GM12878 (cell line): Measurements from ENCODE around the gene CACNG4. TPM values are rescaled to one million over a fixed set of nuclear protein-coding genes. Genes with fewer than 3 reads are reported as not detected.

ENCODE experiments used
- ATAC-seq: fragments of 200-7000 bp; cut with Tn5 transposase; 3 replicates; pipeline ENCODE4 v1.9.1; 2020; ENCODE audit warnings: mild to moderate bottlenecking, moderate library complexity
- BruUV-seq: library from RNA; stranded (reverse); fragments of 400-500 nt; replicated peaks from 2 replicates; lab custom pipeline; 2021; lab: Mats Ljungman, UMichigan
- CTCF ChIA-PET: fragments of 300-600 bp; sonication (Branson Sonifier 250); formaldehyde crosslinking; extraction: SDS; loops from one replicate; lab custom pipeline; 2021; ENCODE audit warnings: inconsistent platforms; lab: Yijun Ruan, JAX
- POLR2A ChIA-PET: fragments of 350-600 bp; formaldehyde crosslinking; extraction: SDS; loops from one replicate; lab custom pipeline; 2021; ENCODE audit warnings: inconsistent platforms; lab: Charles Lee
- RAD21 ChIA-PET: fragments of 300-600 bp; sonication (Branson Sonifier 250); formaldehyde crosslinking; loops from one replicate; lab custom pipeline; 2023; ENCODE audit warnings: antibody characterized with exemption; ENCODE audit not compliant: unreplicated experiment; lab: Charles Lee
- SMC1A ChIA-PET: fragments of 300-600 bp; sonication (Branson Sonifier 250); formaldehyde crosslinking; loops from one replicate; lab custom pipeline; 2023; ENCODE audit not compliant: unreplicated experiment, uncharacterized antibody; lab: Charles Lee
- DNase-seq: peaks from one replicate; pipeline ENCODE4 v3.0.0-alpha.2; 2011; ENCODE audit warnings: low read depth, low spot score
- FAIRE-seq: peaks from 3 replicates; lab custom pipeline; 2011; peaks lifted over from hg19 to GRCh38; lab: Jason Lieb, UNC
- H2AFZ ChIP-seq: 2 replicates; pipeline ENCODE4 v1.6.0; 2011; ENCODE audit warnings: low read depth, low read length, control low read depth; ENCODE audit not compliant: control insufficient read depth
- H3K27ac ChIP-seq: 2 replicates; pipeline ENCODE4 v1.5.1; 2011; ENCODE audit warnings: control low read depth; ENCODE audit not compliant: control insufficient read depth, insufficient read depth
- H3K27me3 ChIP-seq, 2 experiments: replicated peaks in 1 of 2; 2 replicates each; pipeline versions ENCODE4 v1.6.0 to v1.6.1; 2011; ENCODE audit warnings: low read length in 1 of 2; ENCODE audit not compliant: control insufficient read depth in 2 of 2, insufficient read depth in 2 of 2
- H3K36me3 ChIP-seq, 2 experiments: 2 replicates each; pipeline ENCODE4 v1.5.1; 2011; ENCODE audit warnings: low read length in 1 of 2; ENCODE audit not compliant: control insufficient read depth in 2 of 2, insufficient read depth in 2 of 2
- H3K4me1 ChIP-seq: 2 replicates; pipeline ENCODE4 v1.6.1; 2011; ENCODE audit warnings: mild to moderate bottlenecking, low read length, moderate library complexity, mixed read lengths; ENCODE audit not compliant: control insufficient read depth, insufficient read depth
- H3K4me2 ChIP-seq: 2 replicates; pipeline ENCODE4 v1.6.0; 2011; ENCODE audit warnings: control low read depth; ENCODE audit not compliant: control insufficient read depth, insufficient read depth
- H3K4me3 ChIP-seq: fragments of 200-600 bp; sonication (generic); 2 replicates; pipeline ENCODE4 v1.5.1; 2016
- H3K79me2 ChIP-seq: 2 replicates; pipeline ENCODE4 v1.6.0; 2011; ENCODE audit warnings: low read length; ENCODE audit not compliant: control insufficient read depth, insufficient read depth
- H3K9ac ChIP-seq: 2 replicates; pipeline ENCODE4 v1.8.0; 2011; ENCODE audit warnings: low read length, control low read depth, mixed read lengths; ENCODE audit not compliant: control insufficient read depth, insufficient read depth
- H3K9me3 ChIP-seq: replicated peaks from 3 replicates; pipeline ENCODE4 v1.5.1; 2011; ENCODE audit warnings: mild to moderate bottlenecking, low read length; ENCODE audit not compliant: control insufficient read depth, insufficient read depth
- H4K20me1 ChIP-seq: 2 replicates; pipeline ENCODE4 v1.6.0; 2011; ENCODE audit not compliant: control insufficient read depth, insufficient read depth
- FOS ChIP-seq: IDR thresholded peaks from 3 replicates; pipeline ENCODE4 v1.6.1; 2011; ENCODE audit warnings: borderline replicate concordance; ENCODE audit not compliant: insufficient read length; ENCODE audit errors: extremely low read depth
- GABPA ChIP-seq: IDR thresholded peaks from 2 replicates; pipeline ENCODE4 v1.6.1; 2014; ENCODE audit warnings: antibody characterized with exemption, low read depth, mild to moderate bottlenecking, inconsistent platforms
- GATAD2B ChIP-seq: fragments of 450-650 bp; conservative IDR thresholded peaks from 2 replicates; pipeline ENCODE4 v1.6.1; 2017; ENCODE audit warnings: low read depth, mild to moderate bottlenecking, moderate library complexity
- HSF1 ChIP-seq: fragments of 150-350 bp; IDR thresholded peaks from 2 replicates; pipeline ENCODE4 v1.6.1; 2014; ENCODE audit warnings: mild to moderate bottlenecking, low read depth, low read length
- MEF2A ChIP-seq: IDR thresholded peaks from 2 replicates; pipeline ENCODE4 v1.6.1; 2011; ENCODE audit warnings: low read depth, mild to moderate bottlenecking, low read length, moderate library complexity; ENCODE audit not compliant: insufficient read depth
- NBN ChIP-seq: fragments of 450-650 bp; IDR thresholded peaks from 2 replicates; pipeline ENCODE4 v1.6.1; 2016
- PAX8 ChIP-seq: fragments of 450-650 bp; IDR thresholded peaks from 2 replicates; pipeline ENCODE4 v1.6.1; 2017; ENCODE audit warnings: mild to moderate bottlenecking, moderate library complexity
- SREBF1 ChIP-seq: IDR thresholded peaks from 2 replicates; pipeline ENCODE4 v1.6.1; 2012; ENCODE audit warnings: mild to moderate bottlenecking, low read length
- STAT1 ChIP-seq: fragments of 450-650 bp; conservative IDR thresholded peaks from 2 replicates; pipeline ENCODE4 v1.6.1; 2014; ENCODE audit warnings: antibody characterized with exemption, mild to moderate bottlenecking
- WGBS: methylation state at CpG from one replicate; pipeline ENCODE4 v1.1.6; 2016; ENCODE audit warnings: low lambda C conversion rate; ENCODE audit not compliant: insufficient replicate concordance, insufficient coverage; ENCODE audit errors: missing lambda C conversion rate; 5-methylcytosine and 5-hydroxymethylcytosine counted together
- in situ Hi-C: fragments of 300-500 bp; cut with MboI; formaldehyde crosslinking; loops from 9 replicates; pipeline ENCODE4 v1.14.3; 2018; ENCODE audit warnings: mixed read lengths
- intact Hi-C: fragments of 100-400 bp; cut with micrococcal nuclease; formaldehyde crosslinking; loops from one replicate; pipeline ENCODE4 v1.14.2; 2022; ENCODE audit not compliant: unreplicated experiment
- polyA plus RNA-seq, 11 experiments: library from polyadenylated mRNA; depleted of rRNA in 4 of 11; unstranded in 6 of 11; stranded (reverse) in 5 of 11; fragments of >200 nt; fragmentation: Nextera tagmentation in 4 of 11; fragmentation: Illumina TruSeq in 1 of 11; extraction: Ambion mirVana in 4 of 11; extraction: Trizol in 1 of 11; gene quantifications; 1 replicate in 1 of 11; 2 replicates in 10 of 11; pipeline versions ENCODE4 v1.2.1 to v1.2.3, GENCODE V29; 2011 to 2016; ENCODE audit warnings: inconsistent platforms in 2 of 11, missing spikeins in 2 of 11, low read depth in 1 of 11
- total RNA-seq, 4 experiments: library from RNA; depleted of rRNA in 3 of 4; stranded (reverse); fragments of >200 nt in 3 of 4; fragmentation: Illumina TruSeq in 1 of 4; extraction: Trizol in 1 of 4; gene quantifications; 2 replicates each; pipeline versions ENCODE4 v1.2.1 to v1.2.3, GENCODE V29; 2013 to 2021

The CACNG4 gene
- total and polyA plus RNA-seq, 10 of the 15 experiments (the other 5 are each of a cell fraction or from before 2014, with no cell fraction given), result 0.08 TPM; not detected in 8

DNA sequence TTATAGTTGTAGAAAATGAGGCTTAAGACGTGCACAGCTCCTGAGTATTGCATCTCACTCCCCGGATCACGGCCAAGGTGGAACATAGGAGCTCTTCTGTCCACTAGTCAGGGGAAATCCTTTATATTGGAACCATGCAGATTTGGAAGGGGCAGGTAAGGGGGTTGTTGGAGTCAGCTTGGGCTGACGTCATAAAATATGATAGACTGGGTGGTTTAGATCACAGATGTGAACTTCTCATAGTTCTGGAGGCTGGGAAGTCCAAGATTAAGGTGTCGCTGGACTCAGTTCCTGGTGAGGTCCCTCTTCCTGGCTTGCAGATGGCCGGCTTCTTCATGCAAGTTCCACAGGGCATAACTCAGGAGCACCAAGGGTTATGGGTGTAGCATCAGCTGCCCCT is 5.6 kb downstream of the CACNG4 start:
- BruUV-seq, result no TSS peak
- ChIA-PET CTCF (interaction anchor here (1.6 kb wide), 1 partner anchor 112 kb away, joined by 3 read pairs; no protein-coding TSS in a partner anchor), RAD21 (no interaction called here), POLR2A (no interaction called here), SMC1A (no interaction called here)
- Histone ChIP-seq H3K4me3 (no peak overlapping the region), H3K4me2 (no peak overlapping the region), H3K27me3 (peaks cover 11 to 12% of the 10 kb centered on the region in 2 experiments), H4K20me1 (no peaks in the 10 kb centered on the region), H3K9ac (no peak overlapping the region), H3K9me3 (no peaks in the 10 kb centered on the region), H3K79me2 (no peaks in the 10 kb centered on the region), H3K36me3 (no peaks in the 10 kb centered on the region), H3K27ac (no peak overlapping the region), H2AFZ (no peak overlapping the region), H3K4me1 (peaks cover 4% of the 10 kb centered on the region; the same call in 1 of the 2 replicates)
- no peak for FAIRE-seq
- DNase-seq, result no peak
- ATAC-seq, result no peak
- in situ Hi-C loops, result no loop called here
- TF ChIP-seq PAX8 (no peak), GATAD2B (no peak), HSF1 (no peak), SREBF1 (no peak), NBN (no peak), MEF2A (no peak), GABPA (no peak), FOS (no peak), STAT1 (no peak)
- WGBS, result 33% methylated on average over 6 of the region's 6 CpGs
- intact Hi-C loops, result no loop called here
